BLaER1 treated with 17β-estradiol and CSF1 and Interleukin-3, amounts not matched to agents 10 nM and 100 nM (cell line): ENCODE results near the gene IRF3.

Source experiments
- H3K27ac ChIP-seq, 11 experiments: shearing (Covaris generic); formaldehyde crosslinking; 2 replicates each; pipeline ENCODE4 v1.8.1; 2022
- H3K27me3 ChIP-seq, 11 experiments: shearing (Covaris generic); formaldehyde crosslinking; 2 replicates each; pipeline ENCODE4 v1.8.1; 2022
- H3K36me3 ChIP-seq, 11 experiments: shearing (Covaris generic); formaldehyde crosslinking; 2 replicates each; pipeline ENCODE4 v1.8.1; 2022
- H3K4me1 ChIP-seq, 10 experiments: shearing (Covaris generic); formaldehyde crosslinking; 2 replicates each; pipeline ENCODE4 v1.8.1; 2022
- H3K4me2 ChIP-seq, 11 experiments: shearing (Covaris generic); formaldehyde crosslinking; 2 replicates each; pipeline ENCODE4 v1.8.1; 2022
- H3K4me3 ChIP-seq, 10 experiments: shearing (Covaris generic); formaldehyde crosslinking; 2 replicates each; pipeline ENCODE4 v1.8.1; 2022
- H3K9ac ChIP-seq, 11 experiments: shearing (Covaris generic); formaldehyde crosslinking; 2 replicates each; pipeline ENCODE4 v1.8.1; 2022
- H3K9me3 ChIP-seq, 11 experiments: shearing (Covaris generic); formaldehyde crosslinking; replicated peaks in 1 of 11; 2 replicates each; pipeline ENCODE4 v1.8.1; 2022
- H4K20me1 ChIP-seq, 11 experiments: shearing (Covaris generic); formaldehyde crosslinking; 2 replicates each; pipeline ENCODE4 v1.8.1; 2022
- Cebpa-rat ChIP-seq, 11 experiments: shearing (Covaris generic); IDR thresholded peaks; 2 replicates each; pipeline ENCODE4 v1.8.1; 2022

IRF3 gene

DNA sequence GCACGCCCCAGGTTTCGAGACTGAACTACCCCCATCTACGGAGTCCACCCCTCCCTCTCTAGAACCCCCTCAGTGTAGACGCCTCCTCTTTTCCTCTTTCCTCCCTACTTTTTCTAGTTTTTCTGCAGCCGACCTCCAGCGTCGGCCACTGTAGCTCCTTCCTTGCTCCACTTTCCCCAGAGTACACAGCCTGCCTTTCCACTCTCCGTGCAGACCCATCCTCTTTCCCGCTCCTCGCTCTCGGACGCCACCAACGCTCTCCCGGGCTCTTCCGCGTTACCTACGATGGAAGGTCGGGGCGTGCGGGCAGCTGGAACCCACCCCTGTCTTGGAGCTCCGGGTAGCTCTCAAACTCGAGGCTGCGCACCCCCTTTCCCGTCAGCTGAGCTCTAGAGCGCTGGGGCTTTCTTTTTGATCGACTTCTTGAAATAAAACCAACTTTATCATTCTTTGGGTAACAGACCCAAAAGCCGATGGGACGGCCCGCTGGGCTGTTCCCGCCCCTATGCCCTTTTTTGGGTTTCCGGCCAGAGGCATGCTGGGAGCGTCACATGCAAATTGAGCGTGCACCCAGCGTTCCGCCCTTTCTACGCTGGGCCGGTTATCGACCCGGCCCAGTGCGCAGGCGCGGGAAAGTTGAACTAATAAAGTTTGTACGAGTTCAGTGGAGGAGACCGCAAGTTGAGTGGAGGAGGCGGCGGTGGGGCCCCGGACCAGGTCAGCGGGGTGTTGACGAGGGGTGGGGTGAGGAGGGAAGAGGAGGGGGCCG, at the start of gene IRF3, which contains the start of gene BCL2L12:
TSS of gene IRF3 (minus strand) at position 507 of the 769 bp plus-strand sequence. CDS start 1,019 bp downstream, outside the sequence.
TSS of gene BCL2L12 (plus strand) at position 583 of the 769 bp plus-strand sequence. CDS start 760 bp downstream, outside the sequence.
- peaks cover 14 to 68% (median 35%) of the 10 kb centered on the region in 11 experiments; a peak in 20 of 22 replicates for H4K20me1 ChIP-seq
- peak within 1 kb of the TSS; percentile 81 to 90 (median 87) for H3K9ac ChIP-seq
- no peaks in the 10 kb centered on the region for H3K9me3 ChIP-seq
- H3K4me1 ChIP-seq = peaks cover 27 to 54% (median 31%) of the 10 kb centered on the region in 10 experiments
- H3K4me3 ChIP-seq = peak within 1 kb of the TSS; percentile 78 to 99 (median 86)
- no peaks in the 10 kb centered on the region for H3K27me3 ChIP-seq
- H3K4me2 ChIP-seq = peak within 1 kb of the TSS; percentile 90 to 99 (median 98)
- H3K27ac ChIP-seq = peak within 1 kb of the TSS; percentile 68 to 83 (median 76)
- peaks cover 30 to 63% (median 57%) of the 10 kb centered on the region in 11 experiments for H3K36me3 ChIP-seq
- TF ChIP-seq Cebpa-rat (IDR thresholded peaks at IDR 0.05) = no peak

DNA sequence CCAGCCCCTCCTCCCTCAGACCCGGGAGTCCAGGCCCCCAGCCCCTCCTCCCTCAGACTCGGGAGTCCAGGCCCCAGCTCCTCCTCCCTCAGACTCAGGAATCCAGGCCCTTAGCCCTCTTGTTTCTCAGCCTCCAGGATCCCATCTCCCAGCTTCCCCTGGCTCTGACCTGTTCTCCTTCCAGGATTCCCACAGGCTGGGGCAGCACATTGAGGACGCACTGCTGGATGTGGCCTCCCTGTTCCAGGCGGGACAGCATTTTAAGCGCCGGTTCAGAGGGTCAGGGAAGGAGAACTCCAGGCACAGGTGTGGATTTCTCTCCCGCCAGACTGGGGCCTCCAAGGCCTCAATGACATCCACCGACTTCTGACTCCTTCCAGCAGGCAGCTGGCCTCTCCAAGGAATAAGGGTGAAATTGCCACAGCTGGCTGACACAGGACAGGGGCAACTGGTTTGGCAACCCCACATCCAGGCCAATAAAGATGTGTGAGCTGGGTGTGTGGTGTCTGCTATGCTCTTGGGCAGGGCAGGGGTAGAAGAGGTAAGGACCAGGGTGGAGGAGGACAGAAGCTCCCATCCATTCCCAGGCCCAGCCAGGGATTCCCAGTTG, 47.7 kb upstream of the IRF3 start:
- Histone ChIP-seq H4K20me1 (no peaks in the 10 kb centered on the region), H3K36me3 (no peaks in the 10 kb centered on the region), H3K9me3 (peaks cover 0 to 11% (median 0%) of the 10 kb centered on the region in 11 experiments; a peak in 4 of 22 replicates), H3K27ac (no peak overlapping the region), H3K4me2 (no peak overlapping the region), H3K4me3 (no peak overlapping the region), H3K9ac (no peak overlapping the region), H3K4me1 (peaks cover 0 to 27% (median 14%) of the 10 kb centered on the region in 10 experiments; a peak in 17 of 20 replicates), H3K27me3 (no peaks in the 10 kb centered on the region)
- no peak for TF ChIP-seq Cebpa-rat (IDR thresholded peaks at IDR 0.05)

DNA sequence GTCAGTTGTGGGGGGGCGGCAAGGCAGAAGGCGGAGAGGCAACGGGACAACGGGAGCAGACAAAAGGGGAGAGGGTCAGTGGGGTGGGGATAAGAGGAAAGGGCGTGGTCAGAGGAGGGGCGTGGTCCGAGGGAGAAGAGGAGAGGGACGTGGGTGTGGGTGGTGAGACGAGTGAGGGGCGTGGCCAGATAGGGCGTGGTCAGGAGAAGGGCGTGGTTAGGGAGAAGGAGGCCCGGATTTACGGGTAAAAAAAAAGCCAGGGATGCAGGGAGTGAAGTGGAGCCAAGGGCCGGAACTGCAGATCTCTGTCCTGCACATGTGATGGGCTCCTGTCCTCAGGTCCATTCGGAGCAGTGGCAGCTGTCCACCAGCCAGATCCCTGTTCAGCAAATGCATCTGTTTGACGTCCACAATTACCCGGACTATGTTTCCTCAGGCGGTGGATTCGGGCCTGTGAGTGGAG, 46.8 kb upstream of the IRF3 start:
- Histone ChIP-seq H3K9me3 (peaks cover 0 to 11% (median 0%) of the 10 kb centered on the region in 11 experiments; a peak in 4 of 22 replicates), H3K27ac (no peak overlapping the region), H3K4me3 (no peak overlapping the region), H3K36me3 (no peaks in the 10 kb centered on the region), H3K9ac (no peak overlapping the region), H3K4me1 (peaks cover 0 to 21% (median 9%) of the 10 kb centered on the region in 10 experiments; a peak in 15 of 20 replicates), H3K4me2 (no peak overlapping the region), H4K20me1 (no peaks in the 10 kb centered on the region), H3K27me3 (no peaks in the 10 kb centered on the region)
- no peak for TF ChIP-seq Cebpa-rat (IDR thresholded peaks at IDR 0.05)

GRCh38 chr19:49710372-49710951, 44.8 kb upstream of the IRF3 start:
- Histone ChIP-seq H3K9ac (no peak overlapping the region), H3K27me3 (no peaks in the 10 kb centered on the region), H3K4me3 (no peak overlapping the region), H3K36me3 (no peaks in the 10 kb centered on the region), H3K9me3 (no peaks in the 10 kb centered on the region; a peak in 1 of 22 replicates), H3K4me1 (peaks cover 0 to 4% (median 0%) of the 10 kb centered on the region in 10 experiments; a peak in 1 of 20 replicates), H3K4me2 (no peak overlapping the region), H4K20me1 (no peaks in the 10 kb centered on the region), H3K27ac (no peak overlapping the region)
- TF ChIP-seq Cebpa-rat (IDR thresholded peaks at IDR 0.05) = no peak

GRCh38 chr19:49705919-49706318, 40.3 kb upstream of the IRF3 start:
- no peaks in the 10 kb centered on the region for H3K27me3 ChIP-seq
- peaks cover 0 to 7% (median 0%) of the 10 kb centered on the region in 10 experiments; a peak in 4 of 20 replicates for H3K4me1 ChIP-seq
- no peak overlapping the region for H3K4me2 ChIP-seq
- H3K27ac ChIP-seq = no peak overlapping the region
- no peak for TF ChIP-seq Cebpa-rat (IDR thresholded peaks at IDR 0.05)
- H3K9ac ChIP-seq = no peak overlapping the region
- no peaks in the 10 kb centered on the region for H3K9me3 ChIP-seq
- H3K4me3 ChIP-seq = no peak overlapping the region
- H3K36me3 ChIP-seq = no peaks in the 10 kb centered on the region
- no peaks in the 10 kb centered on the region for H4K20me1 ChIP-seq

DNA sequence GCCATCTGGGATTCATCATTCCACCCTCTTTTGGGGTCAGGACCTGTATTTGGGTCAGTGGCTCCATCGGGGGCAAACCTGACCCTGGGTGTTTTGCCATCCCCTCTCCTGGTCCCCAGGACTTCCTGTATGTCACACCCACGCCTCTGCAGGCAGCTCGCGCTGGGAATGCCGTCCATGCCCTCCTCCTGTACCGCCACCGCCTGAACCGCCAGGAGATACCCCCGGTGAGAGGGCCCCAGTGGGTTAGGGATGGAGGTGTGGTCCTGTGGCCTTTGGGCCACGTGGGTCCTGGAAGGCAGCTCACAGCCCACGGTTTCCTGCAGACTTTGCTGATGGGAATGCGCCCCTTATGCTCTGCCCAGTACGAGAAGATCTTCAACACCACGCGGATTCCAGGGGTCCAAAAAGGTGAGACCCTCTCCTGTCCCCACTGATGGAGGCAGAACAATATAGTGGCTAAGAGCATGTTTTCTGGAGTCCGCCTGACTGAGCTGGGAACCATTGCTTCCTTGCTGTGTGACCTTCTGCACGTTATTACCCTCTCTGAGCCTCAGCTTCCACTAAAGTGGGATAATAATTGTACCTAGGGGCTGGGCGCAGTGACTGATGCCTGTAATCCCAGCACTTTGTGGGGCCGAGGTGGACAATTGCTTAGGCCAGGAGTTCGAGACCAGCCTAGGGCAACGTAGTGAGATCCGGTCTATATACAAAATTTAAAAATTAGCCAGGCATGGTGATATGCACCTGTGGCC, 39.4 kb upstream of the IRF3 start:
- H3K27ac ChIP-seq = no peak overlapping the region
- H3K4me2 ChIP-seq = no peak overlapping the region
- no peaks in the 10 kb centered on the region for H3K9me3 ChIP-seq
- H4K20me1 ChIP-seq = no peaks in the 10 kb centered on the region
- peaks cover 0 to 7% (median 0%) of the 10 kb centered on the region in 10 experiments; a peak in 4 of 20 replicates for H3K4me1 ChIP-seq
- no peaks in the 10 kb centered on the region for H3K36me3 ChIP-seq
- H3K4me3 ChIP-seq = no peak overlapping the region
- TF ChIP-seq Cebpa-rat (IDR thresholded peaks at IDR 0.05) = no peak
- no peak overlapping the region for H3K9ac ChIP-seq
- H3K27me3 ChIP-seq = no peaks in the 10 kb centered on the region

DNA sequence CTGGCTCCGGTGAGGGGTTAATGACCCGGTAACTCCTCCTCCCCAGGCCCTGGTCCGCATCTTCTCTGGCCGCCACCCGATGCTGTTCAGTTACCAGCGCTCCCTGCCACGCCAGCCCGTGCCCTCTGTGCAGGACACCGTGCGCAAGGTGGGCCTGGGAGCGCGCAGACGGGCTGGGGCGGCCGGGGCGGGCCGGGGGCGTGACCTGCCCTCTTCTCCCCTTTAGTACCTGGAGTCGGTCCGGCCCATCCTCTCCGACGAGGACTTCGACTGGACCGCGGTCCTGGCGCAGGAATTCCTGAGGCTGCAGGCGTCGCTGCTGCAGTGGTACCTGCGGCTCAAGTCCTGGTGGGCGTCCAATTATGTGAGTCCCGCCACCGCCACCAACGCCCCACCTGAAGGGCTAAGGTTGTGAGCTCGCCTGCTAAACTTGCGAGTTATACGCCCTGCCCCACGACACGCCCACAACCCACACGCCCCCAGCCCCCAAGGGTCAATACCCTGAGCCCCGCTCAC, 35.7 kb upstream of the IRF3 start:
- no peaks in the 10 kb centered on the region for H4K20me1 ChIP-seq
- no peak overlapping the region for H3K4me2 ChIP-seq
- H3K36me3 ChIP-seq = no peaks in the 10 kb centered on the region
- no peak overlapping the region for H3K9ac ChIP-seq
- H3K27me3 ChIP-seq = no peaks in the 10 kb centered on the region
- H3K4me3 ChIP-seq = no peak overlapping the region
- H3K27ac ChIP-seq = no peak overlapping the region
- TF ChIP-seq Cebpa-rat (IDR thresholded peaks at IDR 0.05) = no peak
- H3K9me3 ChIP-seq = no peaks in the 10 kb centered on the region
- peaks cover 0 to 8% (median 0%) of the 10 kb centered on the region in 10 experiments; a peak in 4 of 20 replicates for H3K4me1 ChIP-seq

DNA sequence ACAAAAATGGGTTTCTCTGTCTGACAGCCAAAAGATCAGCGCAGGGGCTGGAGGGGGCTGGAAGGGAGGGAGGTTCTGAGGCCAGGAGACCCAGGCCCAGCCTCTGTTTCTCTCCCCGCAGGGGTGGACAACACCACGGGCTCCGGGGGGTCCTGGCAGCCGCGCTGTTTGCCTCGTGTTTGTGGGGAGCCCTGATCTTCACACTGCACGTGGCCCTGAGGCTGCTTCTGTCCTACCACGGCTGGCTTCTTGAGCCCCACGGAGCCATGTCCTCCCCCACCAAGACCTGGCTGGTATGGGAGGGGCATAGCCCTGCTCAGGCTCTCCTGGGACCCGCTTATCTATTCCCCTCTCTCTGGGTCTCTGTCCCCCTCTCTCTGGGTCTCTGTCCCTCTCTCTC, 34.9 kb upstream of the IRF3 start:
- Histone ChIP-seq H4K20me1 (no peaks in the 10 kb centered on the region), H3K9me3 (no peaks in the 10 kb centered on the region), H3K9ac (no peak overlapping the region), H3K27ac (no peak overlapping the region), H3K4me1 (peaks cover 0 to 8% (median 0%) of the 10 kb centered on the region in 10 experiments; a peak in 4 of 20 replicates), H3K4me2 (no peak overlapping the region), H3K4me3 (no peak overlapping the region), H3K36me3 (no peaks in the 10 kb centered on the region), H3K27me3 (no peaks in the 10 kb centered on the region)
- no peak for TF ChIP-seq Cebpa-rat (IDR thresholded peaks at IDR 0.05)
